ENCODE results near the gene COL26A1.

COL26A1 gene

DNA sequence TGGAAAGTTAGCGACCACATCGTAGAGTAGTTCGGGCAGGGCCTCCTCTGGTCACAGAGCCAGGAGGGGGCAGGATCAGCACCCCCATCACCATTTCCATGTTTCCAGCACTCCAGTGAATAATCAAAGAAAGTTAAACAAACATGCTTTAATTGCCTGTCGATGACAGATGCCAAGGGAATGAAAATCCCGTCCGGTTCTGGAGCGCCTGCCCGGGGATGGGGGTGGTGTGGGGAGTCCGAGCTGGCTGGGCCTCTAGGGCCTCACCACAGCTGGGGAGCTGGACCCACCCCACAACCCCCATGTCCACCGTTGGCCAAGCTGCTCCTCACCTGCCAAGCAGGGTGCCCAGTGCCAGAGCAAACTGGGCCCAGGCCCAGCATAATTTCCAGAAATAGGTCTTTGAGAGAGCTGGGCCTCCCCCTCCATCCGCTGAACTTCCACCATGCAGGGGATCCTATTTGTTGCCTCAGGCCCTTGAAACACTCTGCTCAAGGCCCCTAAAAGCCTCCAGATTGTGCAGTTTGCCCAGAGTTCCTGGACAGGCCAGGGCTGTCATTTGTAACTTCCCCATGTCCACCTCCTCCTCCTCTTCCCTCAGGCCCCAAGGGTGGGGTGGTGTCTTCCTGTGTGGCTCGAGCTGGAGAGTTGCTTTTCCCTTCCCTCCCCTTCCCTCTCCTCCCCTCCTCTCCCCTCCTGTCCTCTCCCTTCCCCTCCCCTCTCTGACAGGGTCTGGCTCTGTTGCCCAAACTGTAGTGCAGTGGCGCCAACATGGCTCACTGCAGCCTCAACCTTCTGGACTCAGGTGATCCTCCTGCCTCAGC, 165.4 kb downstream of the COL26A1 start:
- Histone ChIP-seq H2BK15ac (ENCODE audit: low read depth, poor library complexity, severe bottlenecking) (no peak overlapping the region), H3K9me3 (ENCODE audit: control insufficient read depth, low read length) (peaks cover 12% of the 10 kb centered on the region), H3K4ac (ENCODE audit: low read depth in 1 of 2, low read length in 2 of 2) (no peak overlapping the region), H3K4me3 (ENCODE audit: insufficient read depth in 1 of 2, low read depth in 1 of 2, low read length in 2 of 2) (no peak overlapping the region), H2BK120ac (ENCODE audit: low read depth, low read length) (no peak overlapping the region), H3K36me3 (ENCODE audit: control insufficient read depth in 1 of 2, insufficient read depth in 2 of 2, low read depth in 1 of 2, low read length in 2 of 2) (no peaks in the 10 kb centered on the region), H3K14ac (ENCODE audit: low read length in 2 of 2) (no peak overlapping the region), H3K27ac (ENCODE audit: low read length, poor library complexity, severe bottlenecking) (no peak overlapping the region), H2BK12ac (ENCODE audit: low read length in 2 of 2) (no peak overlapping the region), H3K23ac (ENCODE audit: low read length in 2 of 2) (no peak overlapping the region), H3K4me1 (ENCODE audit: control insufficient read depth, insufficient read depth, low read depth, low read length) (peaks cover 4% of the 10 kb centered on the region), H4K91ac (ENCODE audit: low read length) (no peak overlapping the region), H3K18ac (ENCODE audit: low read depth in 1 of 2, low read length in 2 of 2) (no peak overlapping the region), H3K4me2 (ENCODE audit: low read length, poor library complexity, severe bottlenecking) (no peak overlapping the region), H3K9ac (ENCODE audit: low read length) (no peak overlapping the region), H3K79me1 (replicated peaks; ENCODE audit: low read length, poor library complexity, severe bottlenecking) (no peaks in the 10 kb centered on the region), H2AK5ac (ENCODE audit: low read length, severe bottlenecking) (no peak overlapping the region), H4K8ac (ENCODE audit: low read length) (no peak overlapping the region), H2BK5ac (ENCODE audit: low read depth, low read length, poor library complexity, severe bottlenecking) (no peak overlapping the region), H2AFZ (ENCODE audit: low read depth, low read length) (no peak overlapping the region), H3K27me3 (ENCODE audit: control insufficient read depth in 1 of 2, insufficient read depth in 1 of 2, low read length in 2 of 2) (peaks cover 16 to 59% of the 10 kb centered on the region in 2 experiments)
- 77% methylated on average over 13 of the region's 13 CpGs for WGBS
- DNase-seq, result no peak

DNA sequence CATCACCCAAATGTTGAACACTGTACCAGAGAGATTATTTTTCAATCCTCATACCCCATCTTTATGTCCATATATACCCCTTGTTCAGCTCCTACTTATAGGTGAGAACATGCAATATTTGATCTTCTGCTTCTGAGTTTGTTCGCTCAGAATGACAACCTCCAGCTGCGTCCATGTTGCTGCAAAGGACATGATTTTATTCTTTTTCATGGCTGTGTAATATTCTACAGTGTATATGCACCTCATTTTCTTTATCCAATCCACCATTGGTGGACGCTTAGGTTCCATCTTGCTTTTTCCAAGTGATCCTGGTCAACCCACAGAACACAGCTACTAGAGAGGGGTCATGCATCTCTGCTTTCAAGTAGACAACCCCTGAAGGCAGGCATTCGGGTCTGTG, 166.9 kb downstream of the COL26A1 start:
- peaks cover 30 to 64% of the 10 kb centered on the region in 2 experiments for H3K27me3 ChIP-seq (ENCODE audit: control insufficient read depth in 1 of 2, insufficient read depth in 1 of 2, low read length in 2 of 2)

DNA sequence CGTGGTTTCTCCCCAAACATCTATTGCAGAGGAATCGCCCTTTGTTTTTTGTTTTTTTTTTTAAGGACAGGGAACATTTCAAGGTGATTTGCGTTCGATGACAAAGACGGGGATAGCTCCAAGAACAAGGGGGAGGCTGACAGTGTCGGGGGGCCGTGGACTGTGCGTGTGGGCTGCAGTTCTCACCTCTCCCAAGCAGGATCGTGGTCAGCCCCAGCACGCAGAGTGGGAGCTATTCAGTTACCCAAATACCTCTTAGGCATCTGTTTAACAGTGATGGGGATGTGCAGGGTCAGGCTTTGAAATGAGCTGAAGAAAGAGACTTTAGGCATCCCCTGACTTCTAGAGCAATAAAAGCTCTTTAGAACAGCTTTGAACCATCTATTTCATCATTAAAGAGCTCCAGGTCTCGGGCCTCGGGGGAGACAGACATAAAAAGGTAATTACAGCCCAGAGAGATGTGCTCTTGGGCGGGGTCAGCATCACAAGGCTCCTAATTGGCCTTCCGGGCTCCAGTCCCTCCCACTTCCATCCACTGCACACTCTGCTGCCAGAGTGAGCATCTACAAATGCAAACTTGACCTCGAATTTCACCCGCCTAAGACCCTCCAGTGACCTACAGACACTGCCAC, 169.2 kb downstream of the COL26A1 start:
- H3K36me3 ChIP-seq (ENCODE audit: control insufficient read depth in 1 of 2, insufficient read depth in 2 of 2, low read depth in 1 of 2, low read length in 2 of 2), result no peaks in the 10 kb centered on the region
- H3K4me1 ChIP-seq (ENCODE audit: control insufficient read depth, insufficient read depth, low read depth, low read length), result peaks cover 4% of the 10 kb centered on the region
- no peak overlapping the region for H4K91ac ChIP-seq (ENCODE audit: low read length)
- no peak overlapping the region for H3K9ac ChIP-seq (ENCODE audit: low read length)
- H2BK15ac ChIP-seq (ENCODE audit: low read depth, poor library complexity, severe bottlenecking), result no peak overlapping the region
- H2AFZ ChIP-seq (ENCODE audit: low read depth, low read length), result no peak overlapping the region
- no peak overlapping the region for H2BK120ac ChIP-seq (ENCODE audit: low read depth, low read length)
- H2BK12ac ChIP-seq (ENCODE audit: low read length in 2 of 2), result no peak overlapping the region
- H3K27me3 ChIP-seq (ENCODE audit: control insufficient read depth in 1 of 2, insufficient read depth in 1 of 2, low read length in 2 of 2), result peaks cover 35 to 80% of the 10 kb centered on the region in 2 experiments
- H3K9me3 ChIP-seq (ENCODE audit: control insufficient read depth, low read length), result peaks cover 8% of the 10 kb centered on the region
- H3K4ac ChIP-seq (ENCODE audit: low read depth in 1 of 2, low read length in 2 of 2), result no peak overlapping the region
- WGBS, result 71% methylated on average over 13 of the region's 16 CpGs
- no peak overlapping the region for H3K23ac ChIP-seq (ENCODE audit: low read length in 2 of 2)
- H3K18ac ChIP-seq (ENCODE audit: low read depth in 1 of 2, low read length in 2 of 2), result no peak overlapping the region
- no peak overlapping the region for H2BK5ac ChIP-seq (ENCODE audit: low read depth, low read length, poor library complexity, severe bottlenecking)
- H3K79me1 ChIP-seq (replicated peaks; ENCODE audit: low read length, poor library complexity, severe bottlenecking), result no peaks in the 10 kb centered on the region
- H3K4me2 ChIP-seq (ENCODE audit: low read length, poor library complexity, severe bottlenecking), result no peak overlapping the region
- no peak overlapping the region for H2AK5ac ChIP-seq (ENCODE audit: low read length, severe bottlenecking)
- no peak overlapping the region for H4K8ac ChIP-seq (ENCODE audit: low read length)
- DNase-seq, result no peak
- H3K4me3 ChIP-seq (ENCODE audit: insufficient read depth in 1 of 2, low read depth in 1 of 2, low read length in 2 of 2), result no peak overlapping the region
- H3K27ac ChIP-seq (ENCODE audit: low read length, poor library complexity, severe bottlenecking), result no peak overlapping the region
- H3K14ac ChIP-seq (ENCODE audit: low read length in 2 of 2), result no peak overlapping the region

More for the DNA sequence above, 166.9 kb downstream of the COL26A1 start:
- H2BK5ac ChIP-seq (ENCODE audit: low read depth, low read length, poor library complexity, severe bottlenecking), result no peak overlapping the region
- WGBS, result 92% methylated on average over 2 of the region's 4 CpGs
- H3K14ac ChIP-seq (ENCODE audit: low read length in 2 of 2), result no peak overlapping the region
- no peak overlapping the region for H3K4me2 ChIP-seq (ENCODE audit: low read length, poor library complexity, severe bottlenecking)
- peaks cover 4% of the 10 kb centered on the region for H3K4me1 ChIP-seq (ENCODE audit: control insufficient read depth, insufficient read depth, low read depth, low read length)
- no peak overlapping the region for H2BK15ac ChIP-seq (ENCODE audit: low read depth, poor library complexity, severe bottlenecking)
- H2AFZ ChIP-seq (ENCODE audit: low read depth, low read length), result no peak overlapping the region
- no peak overlapping the region for H4K8ac ChIP-seq (ENCODE audit: low read length)
- no peak overlapping the region for H3K18ac ChIP-seq (ENCODE audit: low read depth in 1 of 2, low read length in 2 of 2)
- no peak overlapping the region for H3K4me3 ChIP-seq (ENCODE audit: insufficient read depth in 1 of 2, low read depth in 1 of 2, low read length in 2 of 2)
- H3K79me1 ChIP-seq (replicated peaks; ENCODE audit: low read length, poor library complexity, severe bottlenecking), result no peaks in the 10 kb centered on the region
- H3K4ac ChIP-seq (ENCODE audit: low read depth in 1 of 2, low read length in 2 of 2), result no peak overlapping the region
- H4K91ac ChIP-seq (ENCODE audit: low read length), result no peak overlapping the region
- H3K36me3 ChIP-seq (ENCODE audit: control insufficient read depth in 1 of 2, insufficient read depth in 2 of 2, low read depth in 1 of 2, low read length in 2 of 2), result no peaks in the 10 kb centered on the region
- no peak overlapping the region for H2AK5ac ChIP-seq (ENCODE audit: low read length, severe bottlenecking)
- no peak overlapping the region for H2BK12ac ChIP-seq (ENCODE audit: low read length in 2 of 2)
- no peak overlapping the region for H2BK120ac ChIP-seq (ENCODE audit: low read depth, low read length)
- no peak for DNase-seq
- no peak overlapping the region for H3K27ac ChIP-seq (ENCODE audit: low read length, poor library complexity, severe bottlenecking)
- peaks cover 6% of the 10 kb centered on the region for H3K9me3 ChIP-seq (ENCODE audit: control insufficient read depth, low read length)
- H3K23ac ChIP-seq (ENCODE audit: low read length in 2 of 2), result no peak overlapping the region
- no peak overlapping the region for H3K9ac ChIP-seq (ENCODE audit: low read length)

- H3K4me3 ChIP-seq (ENCODE audit: insufficient read depth in 1 of 2, low read depth in 1 of 2, low read length in 2 of 2), result no peak overlapping the region
- WGBS, result 88% methylated on average over 4 of the region's 4 CpGs
- no peak for DNase-seq
- no peaks in the 10 kb centered on the region for H3K79me1 ChIP-seq (replicated peaks; ENCODE audit: low read length, poor library complexity, severe bottlenecking)
- H2AK5ac ChIP-seq (ENCODE audit: low read length, severe bottlenecking), result no peak overlapping the region
- peaks cover 9% of the 10 kb centered on the region for H3K9me3 ChIP-seq (ENCODE audit: control insufficient read depth, low read length)
- H2BK15ac ChIP-seq (ENCODE audit: low read depth, poor library complexity, severe bottlenecking), result no peak overlapping the region
- peaks cover 35 to 81% of the 10 kb centered on the region in 2 experiments for H3K27me3 ChIP-seq (ENCODE audit: control insufficient read depth in 1 of 2, insufficient read depth in 1 of 2, low read length in 2 of 2)
- H3K4ac ChIP-seq (ENCODE audit: low read depth in 1 of 2, low read length in 2 of 2), result no peak overlapping the region
- H3K36me3 ChIP-seq (ENCODE audit: control insufficient read depth in 1 of 2, insufficient read depth in 2 of 2, low read depth in 1 of 2, low read length in 2 of 2), result no peaks in the 10 kb centered on the region
- H4K8ac ChIP-seq (ENCODE audit: low read length), result no peak overlapping the region
- no peak overlapping the region for H2BK120ac ChIP-seq (ENCODE audit: low read depth, low read length)
- H3K4me1 ChIP-seq (ENCODE audit: control insufficient read depth, insufficient read depth, low read depth, low read length), result peaks cover 9% of the 10 kb centered on the region
- H2BK12ac ChIP-seq (ENCODE audit: low read length in 2 of 2), result no peak overlapping the region
- H4K91ac ChIP-seq (ENCODE audit: low read length), result no peak overlapping the region
- no peak overlapping the region for H3K14ac ChIP-seq (ENCODE audit: low read length in 2 of 2)
- H2AFZ ChIP-seq (ENCODE audit: low read depth, low read length), result no peak overlapping the region
- H3K4me2 ChIP-seq (ENCODE audit: low read length, poor library complexity, severe bottlenecking), result no peak overlapping the region
- no peak overlapping the region for H3K9ac ChIP-seq (ENCODE audit: low read length)
- no peak overlapping the region for H3K18ac ChIP-seq (ENCODE audit: low read depth in 1 of 2, low read length in 2 of 2)
- H3K23ac ChIP-seq (ENCODE audit: low read length in 2 of 2), result no peak overlapping the region
- H2BK5ac ChIP-seq (ENCODE audit: low read depth, low read length, poor library complexity, severe bottlenecking), result no peak overlapping the region
- no peak overlapping the region for H3K27ac ChIP-seq (ENCODE audit: low read length, poor library complexity, severe bottlenecking)
Observed at GRCh38 chr7:101532400-101533102, 169.9 kb downstream of the COL26A1 start.

Data from mesenchymal stem cell (in vitro differentiated cells and primary cell).